Measurements from ENCODE around the gene OBSL1. TPM values are rescaled to one million over a fixed set of nuclear protein-coding genes. Genes with fewer than 3 reads are reported as not detected.

OBSL1 gene
- total and polyA plus RNA-seq, 2 of the 4 experiments (the other 2 are of a cell fraction), result 21.5 to 51.2 TPM

DNA sequence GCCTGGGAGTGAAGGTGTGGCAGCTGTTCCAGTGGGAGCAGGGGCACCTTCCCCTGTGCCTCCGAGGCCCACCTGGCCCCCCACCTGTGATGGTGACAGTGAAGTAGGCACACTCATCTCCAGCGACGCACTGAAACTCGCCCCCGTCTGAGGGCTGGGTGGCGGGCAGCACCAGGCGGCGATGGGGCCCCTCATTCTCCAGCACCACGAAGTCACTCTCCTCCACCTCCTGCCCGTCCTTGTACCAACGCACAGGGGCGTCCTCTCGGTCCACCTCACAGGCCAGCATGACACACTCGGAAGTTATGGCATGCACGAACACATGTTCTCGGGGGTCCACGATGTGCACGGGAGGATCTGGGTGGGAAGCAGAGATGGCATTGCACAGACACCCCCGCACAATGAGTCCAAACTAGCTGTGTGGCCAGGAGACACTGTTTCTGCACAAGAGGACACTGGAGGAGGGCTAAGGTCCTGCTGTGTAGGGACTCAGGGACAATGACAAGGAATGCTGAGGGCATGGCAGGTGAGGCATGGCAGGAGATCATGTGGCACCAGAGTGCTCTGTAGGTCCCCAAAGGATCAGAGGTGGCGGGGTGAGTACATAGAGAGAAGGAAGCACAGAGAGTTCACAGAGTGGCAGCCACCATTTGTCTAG, 7.9 kb downstream of the OBSL1 start:
- Histone ChIP-seq H3K79me1 (ENCODE audit: low read depth in 1 of 2, low read length in 2 of 2) (peaks cover 0 to 6% of the 10 kb centered on the region in 2 experiments; a peak in 1 of 4 replicates), H2AK9ac (replicated peaks; ENCODE audit: low read depth, low read length, poor library complexity) (no peak overlapping the region), H2BK15ac (ENCODE audit: low read depth, low read length) (no peak overlapping the region), H3K18ac (ENCODE audit: low read depth, low read length) (no peak overlapping the region), H2BK20ac (ENCODE audit: low read depth, low read length) (no peak overlapping the region), H2BK120ac (ENCODE audit: low read depth, low read length) (no peak overlapping the region), H3K9ac (ENCODE audit: low read depth, low read length) (no peak overlapping the region), H3K36me3 (ENCODE audit: control insufficient read depth, insufficient read depth, low read length) (peaks cover 24% of the 10 kb centered on the region), H2AFZ (replicated peaks; ENCODE audit: low read length, poor library complexity) (no peak overlapping the region), H3K23ac (ENCODE audit: low read depth, low read length) (no peak overlapping the region), H2AK5ac (ENCODE audit: low read depth, low read length) (no peak overlapping the region), H3K56ac (ENCODE audit: extremely low read depth, insufficient read depth, low read length) (no peak overlapping the region), H4K91ac (ENCODE audit: insufficient read depth, low read depth, low read length) (no peak overlapping the region), H4K8ac (ENCODE audit: low read depth in 2 of 2, low read length in 2 of 2) (no peak overlapping the region), H2BK5ac (ENCODE audit: low read depth, low read length, poor library complexity, severe bottlenecking) (no peak overlapping the region), H3K27me3 (ENCODE audit: control insufficient read depth, insufficient read depth, low read length) (no peaks in the 10 kb centered on the region), H3K4me2 (ENCODE audit: low read depth, low read length) (no peak overlapping the region), H4K5ac (ENCODE audit: low read depth, low read length) (no peak overlapping the region), H3K9me1 (ENCODE audit: insufficient read depth, low read length) (peaks cover 6% of the 10 kb centered on the region; the same call in 1 of the 2 replicates), H3K9me3 (ENCODE audit: control insufficient read depth, insufficient read depth, low read length) (no peaks in the 10 kb centered on the region), H3K14ac (replicated peaks; ENCODE audit: low read depth, low read length) (no peak overlapping the region), H3K4ac (ENCODE audit: low read depth, low read length) (no peak overlapping the region), H3K4me1 (ENCODE audit: control insufficient read depth, insufficient read depth, low read length) (peaks cover 2% of the 10 kb centered on the region; the same call in 1 of the 2 replicates), H3K4me3 (ENCODE audit: insufficient read depth, low read depth, low read length) (no peak overlapping the region), H4K20me1 (ENCODE audit: insufficient read depth, low read length) (peaks cover 11% of the 10 kb centered on the region; the same call in 1 of the 2 replicates), H3K27ac (ENCODE audit: insufficient read depth, low read length) (no peak overlapping the region)
- in situ Hi-C loops (cut with MboI; ENCODE audit: low sequenced_read_pairs), result no loop called here
- BruUV-seq (replicated peaks), result no TSS peak
- 93% methylated on average over 9 of the region's 20 CpGs; no CpG with 5 or more reads in 1 of the 2 experiments for WGBS, 2 experiments (ENCODE audit: extremely low coverage in 2 of 2, insufficient read length in 1 of 2)
- intact Hi-C loops (cut with micrococcal nuclease), result no loop called here
- dilution Hi-C loops (cut with HindIII; ENCODE audit: low sequenced_read_pairs, unreplicated experiment), result no loop called here
- ATAC-seq (ENCODE audit: low read depth) (no peak), DNase-seq (no peak)
- ChIA-PET POLR2A (ENCODE audit: unreplicated experiment) (no interaction called here), CTCF (no interaction called here)
- no peak for TF ChIP-seq SMC3 (IDR thresholded peaks at IDR 0.05; ENCODE audit: low read depth, low read length)
- TF ChIP-seq RFX5 (IDR thresholded peaks at IDR 0.05; ENCODE audit: low read depth, low read length), result no peak
- TF ChIP-seq BHLHE40 (IDR thresholded peaks at IDR 0.05; ENCODE audit: low read depth, low read length), result no peak
- TF ChIP-seq FOS (IDR thresholded peaks at IDR 0.05; ENCODE audit: low read depth, low read length), result no peak
- no peak for TF ChIP-seq RAD21 (IDR thresholded peaks at IDR 0.05; ENCODE audit: low read length)
- TF ChIP-seq, protein P1, sequence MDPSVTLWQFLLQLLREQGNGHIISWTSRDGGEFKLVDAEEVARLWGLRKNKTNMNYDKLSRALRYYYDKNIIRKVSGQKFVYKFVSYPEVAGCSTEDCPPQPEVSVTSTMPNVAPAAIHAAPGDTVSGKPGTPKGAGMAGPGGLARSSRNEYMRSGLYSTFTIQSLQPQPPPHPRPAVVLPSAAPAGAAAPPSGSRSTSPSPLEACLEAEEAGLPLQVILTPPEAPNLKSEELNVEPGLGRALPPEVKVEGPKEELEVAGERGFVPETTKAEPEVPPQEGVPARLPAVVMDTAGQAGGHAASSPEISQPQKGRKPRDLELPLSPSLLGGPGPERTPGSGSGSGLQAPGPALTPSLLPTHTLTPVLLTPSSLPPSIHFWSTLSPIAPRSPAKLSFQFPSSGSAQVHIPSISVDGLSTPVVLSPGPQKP (IDR thresholded peaks at IDR 0.05; ENCODE audit: borderline replicate concordance, low read depth, low read length), result no peak
- TF ChIP-seq NFE2L2 (IDR thresholded peaks at IDR 0.05; ENCODE audit: low read depth, low read length), result no peak
